Left lung (tissue), 10 donors: ENCODE data around the gene LITAFD. TPM values are rescaled to one million over a fixed set of nuclear protein-coding genes. Genes with fewer than 3 reads are reported as not detected.

Experiments used
- ATAC-seq: fragments of 200-7000 bp; cut with Tn5 transposase; one replicate; pipeline ENCODE4 v1.9.1; 2020; ENCODE audit warnings: moderate library complexity
- DNase-seq, 4 donors: peaks; one replicate each; pipeline ENCODE4 v3.0.0-alpha.2; 2013 to 2020
- H3K27ac ChIP-seq, 2 donors: fragments of 200-600 bp; sonication (generic) in 1 of 2; one replicate each; pipeline versions ENCODE4 v1.5.0 to v1.8.0; 2020 to 2021
- H3K27me3 ChIP-seq, 2 donors: fragments of 200-600 bp; sonication (generic) in 1 of 2; one replicate each; pipeline versions ENCODE4 v1.5.0 to v1.8.0; 2020 to 2021
- H3K36me3 ChIP-seq, 2 donors: fragments of 200-600 bp; sonication (generic) in 1 of 2; one replicate each; pipeline versions ENCODE4 v1.5.0 to v1.8.0; 2020 to 2021
- H3K4me1 ChIP-seq, 2 donors: fragments of 200-600 bp; one replicate each; pipeline ENCODE4 v1.8.0; 2021
- H3K4me3 ChIP-seq, 2 donors: fragments of 200-600 bp; sonication (generic) in 1 of 2; one replicate each; pipeline versions ENCODE4 v1.5.0 to v1.8.0; 2020 to 2021; ENCODE audit warnings: mild to moderate bottlenecking in 1 of 2
- H3K9me3 ChIP-seq, 2 donors: fragments of 200-600 bp; sonication (generic) in 1 of 2; one replicate each; pipeline versions ENCODE4 v1.5.0 to v1.8.0; 2020 to 2021
- CTCF ChIP-seq, 2 donors: fragments of 200-600 bp; sonication (generic) in 1 of 2; IDR thresholded peaks; one replicate each; pipeline versions ENCODE4 v1.5.0 to v1.8.0; 2021; ENCODE audit warnings: antibody characterized with exemption in 2 of 2
- intact Hi-C, 2 donors: fragments of 100-400 bp; cut with DNase I; formaldehyde crosslinking; loops; one replicate each; pipeline versions ENCODE4 v1.11.2 to v1.14.2; 2022
- polyA plus RNA-seq, 6 donors: library from polyadenylated mRNA; unstranded; fragments of 120-200 nt; gene quantifications; one replicate each; pipeline ENCODE4 v1.2.1, GENCODE V29; 2013; ENCODE audit not compliant: insufficient read length in 6 of 6
- total RNA-seq, 2 donors: library from RNA; stranded (reverse); fragmentation: NEBNext Ultra II Directional; extraction: Animal tissue kit (Norgen Biotek cat#: 25700); gene quantifications; one replicate each; pipeline ENCODE4 v1.2.1, GENCODE V29; 2021
- donor health status: DM: no; HTN: yes; CAD: no.
- donor health status: DM: no; HTN: no; CAD: no.

LITAFD gene
- total and polyA plus RNA-seq, 8 donors: 0.18 to 0.27 TPM; not detected in 6

GRCh38 chr16:8893976-8894690 is 12.0 kb downstream of the LITAFD start:
- no peak for DNase-seq
- Histone ChIP-seq H3K4me3 (no peak overlapping the region), H3K36me3 (peaks cover 6 to 100% of the 10 kb centered on the region in 2 donors), H3K27ac (no peak overlapping the region), H3K9me3 (no peaks in the 10 kb centered on the region), H3K27me3 (no peaks in the 10 kb centered on the region), H3K4me1 (no peaks in the 10 kb centered on the region)
- intact Hi-C loops: no loop called here
- TF ChIP-seq CTCF (IDR thresholded peaks at IDR 0.05): no peak
- no peak for ATAC-seq

- Histone ChIP-seq H3K9me3 (no peaks in the 10 kb centered on the region), H3K27me3 (no peaks in the 10 kb centered on the region), H3K4me1 (no peaks in the 10 kb centered on the region), H3K36me3 (peaks cover 6 to 100% of the 10 kb centered on the region in 2 donors), H3K27ac (no peak overlapping the region), H3K4me3 (no peak overlapping the region)
- intact Hi-C loops: no loop called here
- no peak for DNase-seq
- TF ChIP-seq CTCF (IDR thresholded peaks at IDR 0.05): no peak
- no peak for ATAC-seq
Observed at GRCh38 chr16:8894736-8895334, 12.7 kb downstream of the LITAFD start.

GRCh38 chr16:8898660-8899318 is 16.6 kb downstream of the LITAFD start:
- no peak for TF ChIP-seq CTCF (IDR thresholded peaks at IDR 0.05)

GRCh38 chr16:8899709-8900317 is 17.7 kb downstream of the LITAFD start:
- TF ChIP-seq CTCF (IDR thresholded peaks at IDR 0.05): no peak
- intact Hi-C loops: loop anchor here in 1 of 2 donors (10.0 kb wide), 1 partner anchor 105 kb away; no protein-coding TSS in a partner anchor

More at GRCh38 chr16:8898660-8899318, 16.6 kb downstream of the LITAFD start:
- intact Hi-C loops: no loop called here
- no peak for ATAC-seq
- DNase-seq: no peak
- Histone ChIP-seq H3K27ac (no peak overlapping the region), H3K4me3 (no peak overlapping the region), H3K4me1 (no peaks in the 10 kb centered on the region), H3K36me3 (peaks cover 9 to 100% of the 10 kb centered on the region in 2 donors), H3K27me3 (no peaks in the 10 kb centered on the region), H3K9me3 (no peaks in the 10 kb centered on the region)

More at GRCh38 chr16:8899709-8900317, 17.7 kb downstream of the LITAFD start:
- no peak for ATAC-seq
- Histone ChIP-seq H3K4me3 (no peak overlapping the region), H3K27ac (no peak overlapping the region), H3K36me3 (peaks cover 3 to 100% of the 10 kb centered on the region in 2 donors), H3K9me3 (no peaks in the 10 kb centered on the region), H3K27me3 (no peaks in the 10 kb centered on the region), H3K4me1 (no peaks in the 10 kb centered on the region)
- no peak for DNase-seq
